H1 (cell line): ENCODE results near the gene CBY1. TPM values are rescaled to one million over a fixed set of nuclear protein-coding genes. Genes with fewer than 3 reads are reported as not detected.

Source experiments
- CTCF ChIA-PET: fragments of 300-600 bp; sonication (Branson Sonifier 250); formaldehyde crosslinking; loops from one replicate; lab custom pipeline; 2021; ENCODE audit not compliant: partially characterized antibody; lab: Charles Lee
- POLR2A ChIA-PET: fragments of 300-600 bp; sonication (Branson Sonifier 250); formaldehyde crosslinking; loops from one replicate; lab custom pipeline; 2021; ENCODE audit warnings: inconsistent platforms; ENCODE audit not compliant: partially characterized antibody; lab: Charles Lee
- DNase-seq, 2 experiments: peaks; one replicate each; pipeline versions ENCODE4 v3.0.0 to v3.0.0-alpha.2; 2010 to 2022; ENCODE audit warnings: low spot score in 2 of 2, low read depth in 1 of 2, mixed read lengths in 1 of 2
- FAIRE-seq: peaks from 2 replicates; lab custom pipeline; 2011; peaks lifted over from hg19 to GRCh38; lab: Jason Lieb, UNC
- H2AFZ ChIP-seq: 2 replicates; pipeline ENCODE4 v1.8.1; 2012; ENCODE audit warnings: low read length, inconsistent platforms
- H2AK5ac ChIP-seq: 2 replicates; pipeline ENCODE4 v1.6.1; 2013; ENCODE audit warnings: low read depth, low read length
- H2BK120ac ChIP-seq: replicated peaks from 2 replicates; pipeline ENCODE3; 2013; ENCODE audit warnings: low read depth, low read length, inconsistent platforms
- H2BK12ac ChIP-seq: 2 replicates; pipeline ENCODE4 v1.6.1; 2013; ENCODE audit warnings: low read depth, low read length
- H2BK15ac ChIP-seq: 2 replicates; pipeline ENCODE4 v1.6.1; 2013; ENCODE audit warnings: low read length
- H2BK20ac ChIP-seq: 2 replicates; pipeline ENCODE4 v1.6.1; 2013; ENCODE audit warnings: low read length
- H2BK5ac ChIP-seq: 2 replicates; pipeline ENCODE4 v1.6.1; 2013; ENCODE audit warnings: low read depth, low read length
- H3K14ac ChIP-seq: 2 replicates; pipeline ENCODE4 v1.6.1; 2013; ENCODE audit warnings: inconsistent platforms; ENCODE audit not compliant: insufficient read length
- H3K18ac ChIP-seq: 2 replicates; pipeline ENCODE4 v1.6.1; 2013; ENCODE audit warnings: low read length; ENCODE audit errors: extremely low read depth
- H3K23ac ChIP-seq: 2 replicates; pipeline ENCODE4 v1.6.1; 2013; ENCODE audit warnings: inconsistent platforms; ENCODE audit not compliant: insufficient read length
- H3K23me2 ChIP-seq: 2 replicates; pipeline ENCODE4 v1.6.1; 2013; ENCODE audit warnings: low read depth, low read length
- H3K27ac ChIP-seq: 2 replicates; pipeline ENCODE4 v1.6.1; 2011; ENCODE audit warnings: low read depth, low read length, inconsistent platforms
- H3K27me3 ChIP-seq, 4 experiments: replicated peaks in 1 of 4; 1 replicate in 1 of 4; 2 replicates in 3 of 4; pipeline versions ENCODE4 v1.6.1 to v1.8.1; 2011 to 2013; ENCODE audit warnings: low read length in 3 of 4, mild to moderate bottlenecking in 3 of 4, inconsistent platforms in 2 of 4, mixed read lengths in 2 of 4, moderate library complexity in 1 of 4; ENCODE audit not compliant: control insufficient read depth in 3 of 4, insufficient read depth in 3 of 4; ENCODE audit errors: extremely low read depth in 1 of 4
- H3K36me3 ChIP-seq, 4 experiments: 2 replicates each; pipeline versions ENCODE4 v1.6.1 to v1.8.1; 2011 to 2013; ENCODE audit warnings: mild to moderate bottlenecking in 4 of 4, low read length in 3 of 4, moderate library complexity in 2 of 4, control low read depth in 1 of 4, inconsistent platforms in 1 of 4; ENCODE audit not compliant: insufficient read depth in 4 of 4, control insufficient read depth in 2 of 4
- H3K4ac ChIP-seq: replicated peaks from 2 replicates; pipeline ENCODE3; 2013; ENCODE audit warnings: low read length, low read depth, mixed read lengths, inconsistent platforms; ENCODE audit not compliant: insufficient read length
- H3K4me1 ChIP-seq, 4 experiments: replicated peaks in 1 of 4; 1 replicate in 1 of 4; 2 replicates in 3 of 4; pipeline versions ENCODE4 v1.6.1 to v1.8.1; 2011 to 2013; ENCODE audit warnings: low read length in 3 of 4, inconsistent platforms in 2 of 4, mixed read lengths in 1 of 4; ENCODE audit not compliant: insufficient read depth in 4 of 4, control insufficient read depth in 3 of 4
- H3K4me2 ChIP-seq, 2 experiments: 2 replicates each; pipeline versions ENCODE4 v1.6.1 to v1.8.1; 2011 to 2013; ENCODE audit warnings: low read depth in 2 of 2, low read length in 2 of 2, control low read depth in 1 of 2, inconsistent platforms in 1 of 2, mild to moderate bottlenecking in 1 of 2; ENCODE audit not compliant: insufficient read depth in 1 of 2
- H3K4me3 ChIP-seq, 4 experiments: fragments of 200-600, 300-600 bp in 1 of 4; sonication (generic), shearing (Covaris generic), sonication (Bioruptor Twin) in 1 of 4; 2 replicates each; pipeline versions ENCODE4 v1.5.1 to v1.8.1; 2011 to 2016; ENCODE audit warnings: low read length in 4 of 4, low read depth in 3 of 4, control low read depth in 2 of 4, inconsistent platforms in 2 of 4, mild to moderate bottlenecking in 2 of 4, mixed read lengths in 1 of 4, moderate library complexity in 1 of 4; ENCODE audit not compliant: insufficient read depth in 2 of 4; ENCODE audit errors: extremely low read depth in 1 of 4
- H3K56ac ChIP-seq: replicated peaks from 2 replicates; pipeline ENCODE3; 2013; ENCODE audit warnings: low read depth, mild to moderate bottlenecking, mixed read lengths, low read length, inconsistent platforms; ENCODE audit not compliant: insufficient read length
- H3K79me1 ChIP-seq: 2 replicates; pipeline ENCODE4 v1.6.1; 2013; ENCODE audit warnings: low read depth, low read length, control low read depth
- H3K79me2 ChIP-seq, 2 experiments: 2 replicates each; pipeline versions ENCODE4 v1.6.1 to v1.8.1; 2012 to 2013; ENCODE audit warnings: low read length in 2 of 2, mild to moderate bottlenecking in 2 of 2, inconsistent platforms in 1 of 2; ENCODE audit not compliant: insufficient read depth in 2 of 2, control insufficient read depth in 1 of 2
- H3K9ac ChIP-seq, 4 experiments: replicated peaks in 1 of 4; 1 replicate in 1 of 4; 2 replicates in 3 of 4; pipeline versions ENCODE4 v1.6.1 to v1.8.1; 2011 to 2013; ENCODE audit warnings: low read depth in 3 of 4, low read length in 3 of 4, control low read depth in 2 of 4, mild to moderate bottlenecking in 2 of 4, moderate library complexity in 2 of 4, inconsistent platforms in 1 of 4; ENCODE audit errors: extremely low read depth in 1 of 4
- H3K9me3 ChIP-seq, 2 experiments: 2 replicates each; pipeline versions ENCODE4 v1.6.1 to v1.8.1; 2012 to 2013; ENCODE audit warnings: mild to moderate bottlenecking in 2 of 2, moderate library complexity in 2 of 2, control low read depth in 1 of 2, inconsistent platforms in 1 of 2, low read depth in 1 of 2, low read length in 1 of 2, mixed read lengths in 1 of 2; ENCODE audit not compliant: insufficient read depth in 2 of 2
- H4K20me1 ChIP-seq, 2 experiments: replicated peaks in 1 of 2; 2 replicates each; pipeline versions ENCODE3 to v1.8.1; 2011 to 2013; ENCODE audit warnings: inconsistent platforms in 2 of 2, low read length in 2 of 2, mild to moderate bottlenecking in 1 of 2; ENCODE audit not compliant: insufficient read depth in 2 of 2, control insufficient read depth in 1 of 2
- H4K5ac ChIP-seq: 2 replicates; pipeline ENCODE4 v1.6.1; 2013; ENCODE audit warnings: low read length, low read depth, mixed read lengths, inconsistent platforms; ENCODE audit not compliant: insufficient read length
- H4K8ac ChIP-seq: 2 replicates; pipeline ENCODE4 v1.8.0; 2013; ENCODE audit warnings: mild to moderate bottlenecking, moderate library complexity, low read length, inconsistent platforms; ENCODE audit not compliant: insufficient read depth; ENCODE audit errors: extremely low read depth
- H4K91ac ChIP-seq: replicated peaks from 2 replicates; pipeline ENCODE3; 2013; ENCODE audit warnings: low read length, mixed read lengths, inconsistent platforms; ENCODE audit not compliant: insufficient read length
- SUZ12 ChIP-seq: fragments of 200-600 bp; sonication (generic); IDR thresholded peaks from 2 replicates; pipeline ENCODE4 v1.6.1; 2012; ENCODE audit warnings: mild to moderate bottlenecking, inconsistent platforms, low read length, moderate library complexity, mixed read lengths
- TEAD4 ChIP-seq: IDR thresholded peaks from 2 replicates; pipeline ENCODE4 v1.6.1; 2012; ENCODE audit warnings: low read depth, low read length, inconsistent platforms, mixed read lengths
- WGBS, 2 experiments: shearing (Covaris generic) in 1 of 2; methylation state at CpG; one replicate each; pipeline versions ENCODE4 v1.1.6 to v1.1.7; 2013 to 2015; ENCODE audit warnings: low lambda C conversion rate in 2 of 2, mixed read lengths in 2 of 2, inconsistent platforms in 1 of 2, low coverage in 1 of 2, missing lambda C conversion rate in 1 of 2; ENCODE audit not compliant: insufficient replicate concordance in 2 of 2, insufficient coverage in 1 of 2, insufficient read length in 1 of 2; ENCODE audit errors: extremely low coverage in 1 of 2, missing lambda C conversion rate in 1 of 2; 5-methylcytosine and 5-hydroxymethylcytosine counted together
- polyA plus RNA-seq, 7 experiments: library from polyadenylated mRNA; depleted of rRNA in 3 of 7; stranded (reverse) in 5 of 7; unstranded in 2 of 7; fragments of >200 nt in 5 of 7; fragments of 200-250 nt in 2 of 7; gene quantifications; 1 replicate in 5 of 7; 2 replicates in 1 of 7; 4 replicates in 1 of 7; pipeline versions ENCODE4 v1.2.1 to v1.2.3, GENCODE V29; 2011 to 2013; ENCODE audit warnings: missing spikeins in 2 of 7, mixed read lengths in 2 of 7
- total RNA-seq: library from RNA; stranded (reverse); fragmentation: NEBNext Ultra II Directional; extraction: Animal tissue kit (Norgen Biotek cat#: 25700); gene quantifications from 2 replicates; pipeline ENCODE4 v1.2.1, GENCODE V29; 2021

Gene CBY1
- total and polyA plus RNA-seq, 2 of the 8 experiments (the other 6 are each of a cell fraction or from before 2014, with no cell fraction given): 23.2 to 30.2 TPM

DNA sequence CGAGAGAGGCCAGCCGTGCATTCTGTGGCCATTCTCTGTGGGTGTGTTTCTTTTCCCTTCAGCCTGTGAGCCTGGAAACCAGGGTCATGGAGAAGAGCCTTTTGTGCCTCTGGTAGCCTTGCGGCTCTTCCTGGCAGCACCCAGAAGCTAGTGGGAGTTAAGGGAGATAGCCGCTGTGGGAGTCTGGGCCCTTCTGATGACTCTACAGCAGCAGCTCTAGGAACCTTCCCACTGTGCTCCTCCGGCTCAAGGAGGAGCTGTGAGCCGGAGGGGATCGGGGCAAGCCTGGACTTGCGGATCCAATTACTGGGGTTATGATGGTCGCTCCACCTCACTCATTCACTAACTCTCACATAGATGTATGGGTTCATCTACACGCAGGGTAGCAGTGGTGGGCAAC lies 59.8 kb downstream of the CBY1 start:
- Histone ChIP-seq H4K91ac (peak overlapping the region; percentile 66), H3K27me3 (no peaks in the 10 kb centered on the region), H2AK5ac (no peak overlapping the region), H2BK5ac (peak overlapping the region; percentile 73), H3K23me2 (no peaks in the 10 kb centered on the region), H4K8ac (no peak overlapping the region), H3K56ac (no peak overlapping the region), H3K18ac (peak overlapping the region; percentile 19; the same call in 1 of the 2 replicates), H3K4me3 (no peak overlapping the region), H3K9me3 (no peaks in the 10 kb centered on the region), H3K23ac (no peak overlapping the region), H3K79me1 (peaks cover 20% of the 10 kb centered on the region), H2BK15ac (no peak overlapping the region), H3K9ac (no peak overlapping the region), H3K79me2 (peaks cover 3 to 46% of the 10 kb centered on the region in 2 experiments), H2BK12ac (0 out of 2 replicates have a peak overlapping the region, but pooled peaks have one; percentile 6), H4K20me1 (peaks cover 4 to 24% of the 10 kb centered on the region in 2 experiments), H3K14ac (no peak overlapping the region), H2BK120ac (no peak overlapping the region), H3K4ac (peak overlapping the region; percentile 87), H4K5ac (peak overlapping the region; percentile 32), H3K4me2 (no peak overlapping the region), H3K36me3 (peaks cover 4 to 40% (median 17%) of the 10 kb centered on the region in 4 experiments; a peak in 5 of 8 replicates), H3K27ac (peak overlapping the region; percentile 15; the same call in 1 of the 2 replicates), H2AFZ (no peak overlapping the region), H2BK20ac (no peak overlapping the region), H3K4me1 (peaks cover 4 to 10% (median 6%) of the 10 kb centered on the region in 4 experiments)
- TF ChIP-seq SUZ12 (no peak), TEAD4 (no peak)
- FAIRE-seq: no peak
- DNase-seq: no peak
- 82% methylated on average over 10 of the region's 10 CpGs; no CpG with 5 or more reads in 1 of the 2 experiments for WGBS, 2 experiments
- CTCF ChIA-PET: interaction anchor here (3.2 to 5.1 kb wide), 2 partner anchors 9 to 17 kb away, joined by 26 read pairs; no protein-coding TSS in a partner anchor
- POLR2A ChIA-PET: interaction anchor here (0.8 to 5.1 kb wide), 7 partner anchors 8 to 34 kb away, joined by 3 to 39 read pairs (median 3); partner anchors contain the start of genes GTPBP1 and TOMM22
